ENCODE measurements around the gene ZNF598.
A peak's percentile ranks its signal among the peaks of the same experiment; 100 is the strongest.

ZNF598 gene

DNA sequence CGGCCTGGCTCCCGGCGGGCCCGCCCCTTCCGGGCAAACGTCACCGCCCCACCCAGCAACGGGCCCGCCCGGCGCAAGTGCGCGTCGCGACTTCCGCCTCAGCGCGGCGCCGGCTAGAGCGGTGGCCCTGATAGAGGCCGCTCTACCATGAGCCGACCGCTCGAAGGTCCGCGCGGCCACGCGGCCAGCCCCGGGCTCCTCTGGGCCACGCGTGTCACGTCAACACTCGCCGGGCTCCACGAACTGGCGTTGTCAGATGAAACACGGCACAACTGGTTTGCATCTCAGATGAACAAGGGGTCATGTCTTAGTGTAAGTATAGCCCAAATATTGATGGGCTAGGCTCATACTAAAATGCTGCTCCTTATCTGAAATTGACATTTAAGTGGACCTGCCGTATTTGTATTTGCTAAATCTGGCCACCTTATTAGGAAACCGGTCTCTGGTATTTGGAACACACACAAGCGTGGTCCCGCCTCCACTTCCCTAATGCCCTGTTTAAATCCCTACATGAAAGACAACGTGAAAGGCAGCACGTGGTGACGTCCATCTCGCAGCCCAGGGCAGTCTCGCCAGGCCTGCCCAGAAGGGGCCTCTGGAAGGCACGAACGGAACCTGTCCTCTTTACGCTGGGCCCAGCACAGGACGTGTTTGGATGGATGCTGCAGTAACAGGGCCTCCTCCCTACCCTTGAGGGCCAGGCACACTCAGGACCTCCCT, at the start of gene ZNF598:
ZNF598 (minus strand) TSS at position 31 of the 720 bp plus-strand sequence.
- TF ChIP-seq, protein P1, sequence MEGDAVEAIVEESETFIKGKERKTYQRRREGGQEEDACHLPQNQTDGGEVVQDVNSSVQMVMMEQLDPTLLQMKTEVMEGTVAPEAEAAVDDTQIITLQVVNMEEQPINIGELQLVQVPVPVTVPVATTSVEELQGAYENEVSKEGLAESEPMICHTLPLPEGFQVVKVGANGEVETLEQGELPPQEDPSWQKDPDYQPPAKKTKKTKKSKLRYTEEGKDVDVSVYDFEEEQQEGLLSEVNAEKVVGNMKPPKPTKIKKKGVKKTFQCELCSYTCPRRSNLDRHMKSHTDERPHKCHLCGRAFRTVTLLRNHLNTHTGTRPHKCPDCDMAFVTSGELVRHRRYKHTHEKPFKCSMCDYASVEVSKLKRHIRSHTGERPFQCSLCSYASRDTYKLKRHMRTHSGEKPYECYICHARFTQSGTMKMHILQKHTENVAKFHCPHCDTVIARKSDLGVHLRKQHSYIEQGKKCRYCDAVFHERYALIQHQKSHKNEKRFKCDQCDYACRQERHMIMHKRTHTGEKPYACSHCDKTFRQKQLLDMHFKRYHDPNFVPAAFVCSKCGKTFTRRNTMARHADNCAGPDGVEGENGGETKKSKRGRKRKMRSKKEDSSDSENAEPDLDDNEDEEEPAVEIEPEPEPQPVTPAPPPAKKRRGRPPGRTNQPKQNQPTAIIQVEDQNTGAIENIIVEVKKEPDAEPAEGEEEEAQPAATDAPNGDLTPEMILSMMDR (IDR thresholded peaks at IDR 0.05; ENCODE audit: extremely low read depth, missing control alignments), result no peak
- peak; percentile 99 for DNase-seq (ENCODE audit: low spot score)

- no peak for DNase-seq (ENCODE audit: low spot score)
- TF ChIP-seq, protein P1 (IDR thresholded peaks at IDR 0.05; ENCODE audit: extremely low read depth, missing control alignments), result no peak
Measured at GRCh38 chr16:2058872-2059271, 49.3 kb upstream of the ZNF598 start.

DNA sequence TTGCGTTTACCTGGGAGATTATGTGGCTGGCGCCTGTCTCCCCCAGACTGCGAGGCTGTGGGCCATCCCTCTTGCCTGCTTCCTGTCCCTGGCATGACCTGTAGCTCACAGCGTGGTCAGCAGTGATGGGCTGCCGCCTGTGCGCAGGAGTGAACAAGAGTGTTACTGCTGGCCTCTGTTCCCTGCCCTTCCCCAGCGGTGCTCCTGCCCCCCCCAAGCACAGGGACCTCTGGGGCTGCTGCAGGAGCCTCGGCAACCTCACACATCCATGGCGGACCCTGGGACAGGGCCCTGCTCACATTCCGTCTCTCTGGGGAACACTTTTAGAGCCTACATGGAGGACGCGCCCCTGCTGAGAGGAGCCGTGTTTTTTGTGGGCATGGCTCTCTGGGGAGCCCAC, 48.8 kb upstream of the ZNF598 start:
- DNase-seq (ENCODE audit: low spot score), result no peak
- TF ChIP-seq, protein P1 (IDR thresholded peaks at IDR 0.05; ENCODE audit: extremely low read depth, missing control alignments), result no peak

DNA sequence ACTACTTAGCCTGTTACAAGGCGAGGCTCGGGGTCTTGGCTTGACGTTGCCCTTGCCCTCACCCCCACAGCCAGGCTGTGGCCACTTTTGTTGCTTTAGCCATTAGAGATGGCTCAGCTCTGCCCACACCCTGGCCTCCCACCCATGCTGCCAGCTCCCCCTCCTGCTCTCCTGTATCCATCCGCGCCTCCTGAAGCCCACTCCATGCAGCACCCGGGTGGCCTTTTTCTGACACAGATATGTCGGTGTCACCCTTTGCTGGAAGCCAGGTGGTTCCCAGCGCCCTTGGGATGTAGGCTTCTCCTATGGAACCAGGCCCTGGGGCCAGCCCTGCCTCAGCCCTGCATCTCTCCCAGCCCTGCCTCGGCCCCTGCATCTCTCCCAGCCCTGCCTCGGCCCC, 47.8 kb upstream of the ZNF598 start:
- no peak for DNase-seq (ENCODE audit: low spot score)
- TF ChIP-seq, protein P1 (IDR thresholded peaks at IDR 0.05; ENCODE audit: extremely low read depth, missing control alignments), result no peak

- DNase-seq (ENCODE audit: low spot score), result no peak
- TF ChIP-seq, protein P1 (IDR thresholded peaks at IDR 0.05; ENCODE audit: extremely low read depth, missing control alignments), result no peak
Measured at GRCh38 chr16:2056681-2057407, 47.2 kb upstream of the ZNF598 start.

DNA sequence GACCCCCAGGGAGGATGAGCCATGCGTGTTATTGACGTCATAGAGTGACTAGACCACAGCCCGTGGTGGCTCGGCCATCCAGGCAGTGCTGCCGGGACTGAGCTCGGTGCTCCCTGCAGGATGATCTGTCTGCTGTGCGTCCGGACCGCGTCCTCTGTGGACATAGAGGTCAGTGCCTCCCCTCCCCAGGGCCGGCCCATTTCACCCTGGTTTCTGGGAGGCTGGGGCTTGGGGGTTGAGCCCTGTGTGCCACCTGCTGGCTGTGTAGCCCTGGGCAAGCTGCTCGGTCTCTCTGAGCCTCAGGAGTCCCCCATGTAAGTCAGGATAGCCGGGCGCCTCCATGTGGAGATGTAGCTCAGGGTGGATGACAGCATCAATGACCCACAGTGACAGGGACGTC, 46.5 kb upstream of the ZNF598 start:
- TF ChIP-seq, protein P1 (IDR thresholded peaks at IDR 0.05; ENCODE audit: extremely low read depth, missing control alignments), result no peak
- DNase-seq (ENCODE audit: low spot score), result no peak

DNA sequence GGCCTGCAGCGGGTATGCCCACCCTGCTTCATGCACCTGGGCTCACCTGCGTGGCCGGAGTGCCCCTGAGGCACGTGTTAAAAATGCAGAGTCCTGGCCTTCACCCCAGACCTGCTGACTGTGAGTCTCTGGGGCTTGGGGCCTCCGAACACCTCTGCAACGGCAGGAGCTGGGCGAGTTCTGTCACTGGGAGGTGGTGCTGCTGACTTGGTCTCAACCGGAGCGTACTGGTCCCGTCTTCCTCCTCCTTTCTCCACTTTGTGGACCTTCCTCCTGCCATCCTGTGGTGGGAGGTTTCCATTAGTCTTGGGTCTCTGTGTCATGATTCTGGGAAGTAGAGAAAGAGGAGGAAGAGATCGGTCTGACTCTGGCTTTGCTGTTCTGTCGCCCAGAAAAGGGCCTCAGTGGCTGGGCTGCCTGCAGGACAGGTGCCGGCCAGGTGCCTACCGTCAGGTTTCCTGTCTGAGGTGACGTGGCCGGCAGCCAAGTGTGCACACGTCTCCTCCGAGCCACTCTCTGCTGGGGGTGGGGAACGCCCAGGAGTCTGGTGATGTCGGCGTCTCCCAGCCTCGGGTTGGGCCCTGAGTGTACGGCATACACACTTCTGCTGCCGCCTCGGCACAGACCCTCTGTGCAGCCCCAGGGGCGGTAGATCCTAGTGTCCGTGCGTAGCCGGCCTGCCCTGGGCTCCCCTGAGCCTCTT, 45.1 kb upstream of the ZNF598 start:
- no peak for DNase-seq (ENCODE audit: low spot score)
- TF ChIP-seq, protein P1 (IDR thresholded peaks at IDR 0.05; ENCODE audit: extremely low read depth, missing control alignments), result no peak
